Neural progenitor cell (in vitro differentiated cells): ENCODE measurements around the gene LRRC46.

Source experiments
- CTCF ChIP-seq: fragments of 200-600 bp; sonication (generic); IDR thresholded peaks from 2 replicates; pipeline ENCODE4 v1.5.1; 2017; ENCODE audit warnings: antibody characterized with exemption, mild to moderate bottlenecking
- EZH2 ChIP-seq: fragments of 200-600 bp; sonication (generic); IDR thresholded peaks from 2 replicates; pipeline ENCODE4 v1.6.1; 2017; ENCODE audit warnings: antibody characterized with exemption, mild to moderate bottlenecking, moderate library complexity
- EZH2phosphoT487 ChIP-seq: fragments of 200-600 bp; sonication (generic); IDR thresholded peaks from 2 replicates; pipeline ENCODE4 v1.6.1; 2017; ENCODE audit warnings: antibody characterized with exemption

GRCh38 chr17:47815106-47815918 is 16.2 kb upstream of the LRRC46 start:
- TF ChIP-seq CTCF (no peak), EZH2phosphoT487 (no peak), EZH2 (no peak)
